ENCODE results near the gene SUPT4H1.

Gene SUPT4H1

GRCh38 chr17:58328195-58329034 lies 23.6 kb downstream of the SUPT4H1 start, which contains the start of gene TSPOAP1:
Gene TSPOAP1 (minus strand): TSS chr17:58328795. CDS start chr17:58327920, 875 bp downstream.
- H3K27ac ChIP-seq = no peak within 1 kb of the TSS

DNA sequence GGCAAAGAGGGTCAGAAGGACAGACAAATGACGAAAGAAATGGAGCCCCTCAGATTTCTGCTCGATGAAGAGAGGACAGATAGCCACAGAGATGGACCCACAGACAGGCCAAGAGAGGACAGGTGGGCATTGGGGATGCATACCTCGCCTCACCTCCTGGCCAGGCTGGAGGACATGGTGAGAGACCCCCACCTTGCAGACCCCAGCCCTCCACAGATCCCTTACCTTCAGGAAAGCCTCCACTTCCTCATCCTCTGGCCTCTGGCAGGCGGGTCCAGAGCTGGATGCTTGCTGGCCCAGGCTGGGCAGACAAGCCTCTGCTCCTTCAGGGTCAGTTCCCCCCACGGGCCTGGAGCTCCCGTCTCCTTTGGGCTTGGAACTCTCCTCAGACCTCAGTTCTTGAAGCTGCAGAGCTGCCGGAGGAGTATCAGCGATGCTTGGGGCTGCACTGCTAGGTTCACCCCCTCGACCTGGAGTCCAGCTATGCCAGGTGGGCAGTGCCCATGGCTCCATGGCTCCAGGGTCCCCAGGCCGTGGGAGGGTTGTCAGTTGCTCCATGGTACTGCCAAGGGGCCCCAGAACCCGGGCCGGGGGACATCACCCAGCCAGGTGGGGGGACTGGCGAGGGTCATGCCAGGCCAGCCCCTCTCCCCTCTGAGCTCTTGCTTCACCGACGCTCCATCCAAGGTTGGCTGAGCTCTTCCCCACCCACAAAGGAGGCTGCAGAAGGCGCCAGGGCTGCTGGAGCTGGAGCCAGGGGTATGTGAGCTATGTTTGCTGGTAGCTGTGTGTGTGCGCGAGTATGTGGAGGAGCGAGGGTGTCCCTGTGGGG lies 24.4 kb downstream of the SUPT4H1 start:
- no peak overlapping the region for H3K27ac ChIP-seq
- no peak for TF ChIP-seq CTCF (conservative IDR thresholded peaks at IDR 0.05)

More at GRCh38 chr17:58328195-58329034, 23.6 kb downstream of the SUPT4H1 start, which contains the start of gene TSPOAP1:
- TF ChIP-seq CTCF (conservative IDR thresholded peaks at IDR 0.05) = no peak

- no peak overlapping the region for H3K27ac ChIP-seq
- no peak for TF ChIP-seq CTCF (conservative IDR thresholded peaks at IDR 0.05)
Measured at GRCh38 chr17:58326609-58327362, 25.2 kb downstream of the SUPT4H1 start.

- TF ChIP-seq CTCF (conservative IDR thresholded peaks at IDR 0.05) = no peak
- H3K27ac ChIP-seq = no peak overlapping the region
Measured at GRCh38 chr17:58325976-58326468, 26.0 kb downstream of the SUPT4H1 start.

DNA sequence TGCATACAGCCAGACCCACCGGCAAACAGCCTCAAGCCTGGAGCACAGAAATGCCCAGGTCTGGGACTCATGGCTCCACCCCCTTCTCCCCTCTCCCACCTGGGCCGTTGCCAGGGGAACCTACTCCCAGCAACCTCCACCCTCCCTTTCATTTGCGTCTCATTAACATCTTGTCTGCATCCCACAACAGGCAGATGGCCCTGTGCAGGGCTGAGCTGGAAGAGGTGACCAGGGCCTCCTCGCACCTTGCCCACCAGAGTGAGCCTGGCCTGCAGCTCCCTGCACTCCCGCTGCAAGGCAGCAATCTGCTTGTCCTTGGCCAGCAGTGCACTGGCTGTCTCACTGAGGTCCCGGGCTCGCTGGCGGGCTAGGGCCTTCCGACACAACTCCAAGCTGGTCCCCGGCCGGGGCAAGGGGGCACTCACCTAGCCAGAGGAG lies 26.7 kb downstream of the SUPT4H1 start:
- TF ChIP-seq CTCF (conservative IDR thresholded peaks at IDR 0.05) = no peak
- peak overlapping the region; percentile 86; the same call in 1 of the 2 replicates for H3K27ac ChIP-seq

DNA sequence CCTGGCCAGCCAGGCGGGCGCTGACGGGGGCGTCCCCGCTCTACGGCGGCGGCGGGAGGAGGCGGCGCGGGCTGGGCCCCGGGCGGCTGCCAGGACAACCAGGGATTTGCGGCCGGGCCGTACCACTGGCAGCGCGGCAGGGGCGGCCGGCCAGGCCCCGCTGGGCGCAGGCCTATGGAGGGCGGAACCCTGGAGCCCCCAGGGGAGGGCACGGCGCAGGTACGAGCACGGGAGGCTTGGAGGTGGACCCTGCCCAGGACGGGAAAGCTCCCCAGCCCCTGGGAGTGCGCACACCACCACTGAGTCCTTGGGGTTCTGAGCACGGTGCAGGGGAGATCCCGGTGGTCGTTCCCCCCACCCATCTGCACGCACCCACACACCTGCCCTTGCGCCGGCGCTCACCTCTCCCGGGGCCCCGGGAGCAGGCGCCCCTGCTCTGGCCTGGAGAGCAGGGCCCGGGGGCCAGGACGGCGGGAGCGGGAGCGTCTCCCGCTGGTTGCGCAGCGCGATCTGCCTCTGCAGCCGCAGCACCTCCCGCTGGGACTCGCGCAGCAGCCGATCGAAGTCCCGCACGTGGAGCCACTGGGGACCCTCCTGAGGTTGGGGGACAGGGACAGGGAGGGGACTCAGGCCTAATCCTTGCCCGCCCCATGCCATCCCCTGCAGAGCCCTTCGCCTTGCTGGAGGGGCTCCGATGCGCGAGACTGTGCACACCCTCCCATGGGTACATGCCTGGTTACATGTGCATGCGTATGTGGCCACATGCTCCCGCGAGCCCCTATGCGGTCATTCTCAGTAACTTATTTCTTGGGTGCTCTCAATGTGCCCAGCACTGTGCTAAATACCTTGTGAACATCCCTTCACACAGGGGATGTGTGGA lies 27.4 kb downstream of the SUPT4H1 start:
- H3K27ac ChIP-seq = peak overlapping the region; percentile 86
- TF ChIP-seq CTCF (conservative IDR thresholded peaks at IDR 0.05) = no peak

Data from VCaP (cell line).